Measurements from ENCODE around the gene ROS1.
"Not testable (repeated sequence)": the region's sequence is repeated elsewhere in the genome, so short reads cannot be mapped to it uniquely, and the experiment has no call there.

The ROS1 gene

GRCh38 chr6:117384659-117385058, 41.1 kb downstream of the ROS1 start:
- Histone ChIP-seq H3K4me2 (no peak overlapping the region), H3K4me1 (no peaks in the 10 kb centered on the region), H3K4me3 (no peak overlapping the region), H3K9ac (no peak overlapping the region), H3K27ac (no peak overlapping the region), H3K27me3 (no peaks in the 10 kb centered on the region), H3K9me3 (no peaks in the 10 kb centered on the region), H4K20me1 (no peaks in the 10 kb centered on the region), H3K36me3 (no peaks in the 10 kb centered on the region)
- TF ChIP-seq Cebpa-rat (IDR thresholded peaks at IDR 0.05) = no peak

- Histone ChIP-seq H3K27me3 (no peaks in the 10 kb centered on the region), H3K4me2 (no peak overlapping the region), H3K4me3 (no peak overlapping the region), H3K4me1 (no peaks in the 10 kb centered on the region), H4K20me1 (no peaks in the 10 kb centered on the region), H3K9ac (no peak overlapping the region), H3K9me3 (no peaks in the 10 kb centered on the region), H3K36me3 (no peaks in the 10 kb centered on the region), H3K27ac (no peak overlapping the region)
- no peak for TF ChIP-seq Cebpa-rat (IDR thresholded peaks at IDR 0.05)
These were observed 44.0 kb downstream of the ROS1 start for GRCh38 chr6:117381749-117382148.

- Histone ChIP-seq H3K27ac (no peak overlapping the region), H3K4me1 (no peaks in the 10 kb centered on the region), H4K20me1 (no peaks in the 10 kb centered on the region), H3K27me3 (no peaks in the 10 kb centered on the region), H3K36me3 (no peaks in the 10 kb centered on the region), H3K9me3 (no peaks in the 10 kb centered on the region), H3K9ac (no peak overlapping the region), H3K4me3 (no peak overlapping the region), H3K4me2 (no peak overlapping the region)
- no peak for TF ChIP-seq Cebpa-rat (IDR thresholded peaks at IDR 0.05)
These were observed 45.4 kb downstream of the ROS1 start for GRCh38 chr6:117380298-117380697.

- no peak overlapping the region for H3K27ac ChIP-seq
- no peak overlapping the region for H3K9ac ChIP-seq
- H3K9me3 ChIP-seq = peaks cover 17% of the 10 kb centered on the region
- H3K4me2 ChIP-seq = no peak overlapping the region
- H3K4me3 ChIP-seq = no peak overlapping the region
- no peaks in the 10 kb centered on the region for H4K20me1 ChIP-seq
- no peak for TF ChIP-seq Cebpa-rat (IDR thresholded peaks at IDR 0.05)
- H3K27me3 ChIP-seq = no peaks in the 10 kb centered on the region
- no peaks in the 10 kb centered on the region for H3K36me3 ChIP-seq
- no peaks in the 10 kb centered on the region for H3K4me1 ChIP-seq
These were observed 50.3 kb downstream of the ROS1 start for GRCh38 chr6:117375446-117375845.

GRCh38 chr6:117373211-117373813, 52.4 kb downstream of the ROS1 start:
- Histone ChIP-seq H3K9me3 (peaks cover 17% of the 10 kb centered on the region), H3K4me3 (no peak overlapping the region), H3K4me2 (no peak overlapping the region), H3K27me3 (no peaks in the 10 kb centered on the region), H3K9ac (no peak overlapping the region), H4K20me1 (no peaks in the 10 kb centered on the region), H3K27ac (no peak overlapping the region), H3K4me1 (peaks cover 5% of the 10 kb centered on the region; the same call in 1 of the 2 replicates), H3K36me3 (no peaks in the 10 kb centered on the region)
- TF ChIP-seq Cebpa-rat (IDR thresholded peaks at IDR 0.05) = no peak

- peaks cover 17% of the 10 kb centered on the region for H3K9me3 ChIP-seq
- not testable (repeated sequence) for H3K4me1 ChIP-seq, H3K27ac ChIP-seq, H4K20me1 ChIP-seq, H3K27me3 ChIP-seq, H3K9ac ChIP-seq, H3K4me3 ChIP-seq, H3K4me2 ChIP-seq, H3K36me3 ChIP-seq
These were observed 53.5 kb downstream of the ROS1 start for GRCh38 chr6:117372289-117372688.

GRCh38 chr6:117371492-117371891, 54.2 kb downstream of the ROS1 start:
- no peak for TF ChIP-seq Cebpa-rat (IDR thresholded peaks at IDR 0.05)
- Histone ChIP-seq H3K9ac (no peak overlapping the region), H4K20me1 (no peaks in the 10 kb centered on the region), H3K27me3 (no peaks in the 10 kb centered on the region), H3K4me1 (peaks cover 5% of the 10 kb centered on the region; the same call in 1 of the 2 replicates), H3K36me3 (no peaks in the 10 kb centered on the region), H3K9me3 (peaks cover 17% of the 10 kb centered on the region), H3K4me2 (no peak overlapping the region), H3K4me3 (no peak overlapping the region), H3K27ac (no peak overlapping the region)

GRCh38 chr6:117359581-117359980, 66.2 kb downstream of the ROS1 start:
- no peaks in the 10 kb centered on the region for H3K36me3 ChIP-seq
- no peak for TF ChIP-seq Cebpa-rat (IDR thresholded peaks at IDR 0.05)
- no peaks in the 10 kb centered on the region for H4K20me1 ChIP-seq
- no peak overlapping the region for H3K27ac ChIP-seq
- H3K4me2 ChIP-seq = no peak overlapping the region
- H3K9me3 ChIP-seq = no peaks in the 10 kb centered on the region
- no peak overlapping the region for H3K9ac ChIP-seq
- no peak overlapping the region for H3K4me3 ChIP-seq
- H3K27me3 ChIP-seq = no peaks in the 10 kb centered on the region
- no peaks in the 10 kb centered on the region for H3K4me1 ChIP-seq

- no peak overlapping the region for H3K4me3 ChIP-seq
- no peak overlapping the region for H3K4me2 ChIP-seq
- no peak overlapping the region for H3K9ac ChIP-seq
- no peak overlapping the region for H3K27ac ChIP-seq
- H3K36me3 ChIP-seq = no peaks in the 10 kb centered on the region
- no peaks in the 10 kb centered on the region for H4K20me1 ChIP-seq
- no peaks in the 10 kb centered on the region for H3K4me1 ChIP-seq
- H3K27me3 ChIP-seq = no peaks in the 10 kb centered on the region
- no peaks in the 10 kb centered on the region for H3K9me3 ChIP-seq
- TF ChIP-seq Cebpa-rat (IDR thresholded peaks at IDR 0.05) = no peak
These were observed 71.1 kb downstream of the ROS1 start for GRCh38 chr6:117354671-117355070.

GRCh38 chr6:117352466-117353081, 73.2 kb downstream of the ROS1 start:
- Histone ChIP-seq H3K9ac (no peak overlapping the region), H3K9me3 (no peaks in the 10 kb centered on the region), H3K4me3 (no peak overlapping the region), H3K4me1 (no peaks in the 10 kb centered on the region), H3K27ac (no peak overlapping the region), H4K20me1 (no peaks in the 10 kb centered on the region), H3K27me3 (no peaks in the 10 kb centered on the region), H3K4me2 (no peak overlapping the region), H3K36me3 (no peaks in the 10 kb centered on the region)
- TF ChIP-seq Cebpa-rat (IDR thresholded peaks at IDR 0.05) = no peak

- Histone ChIP-seq H3K9me3 (no peaks in the 10 kb centered on the region), H3K9ac (no peak overlapping the region), H3K4me1 (no peaks in the 10 kb centered on the region), H3K27me3 (no peaks in the 10 kb centered on the region), H3K36me3 (no peaks in the 10 kb centered on the region), H3K4me3 (no peak overlapping the region), H3K27ac (no peak overlapping the region), H4K20me1 (no peaks in the 10 kb centered on the region), H3K4me2 (no peak overlapping the region)
- no peak for TF ChIP-seq Cebpa-rat (IDR thresholded peaks at IDR 0.05)
These were observed 74.2 kb downstream of the ROS1 start for GRCh38 chr6:117351521-117351920.
